Peyer's patch (tissue), 4 donors: ENCODE results near the gene TAF3.

Source experiments
- POLR2A ChIP-seq, 2 donors: fragments of 450-650 bp; IDR thresholded peaks; one replicate each; pipeline ENCODE4 v1.5.1; 2017; ENCODE audit warnings: antibody characterized with exemption in 2 of 2, mild to moderate bottlenecking in 2 of 2, moderate library complexity in 2 of 2
- TF ChIP-seq, protein P1 (sequence below), 6 experiments: fragments of 450-650 bp in 4 of 6; fragments of 200-600 bp in 2 of 6; sonication (generic) in 1 of 6; IDR thresholded peaks; one replicate each; pipeline ENCODE4 v1.5.1; 2017 to 2019; ENCODE audit warnings: antibody characterized with exemption in 6 of 6, mild to moderate bottlenecking in 3 of 6, moderate library complexity in 1 of 6

DNA sequence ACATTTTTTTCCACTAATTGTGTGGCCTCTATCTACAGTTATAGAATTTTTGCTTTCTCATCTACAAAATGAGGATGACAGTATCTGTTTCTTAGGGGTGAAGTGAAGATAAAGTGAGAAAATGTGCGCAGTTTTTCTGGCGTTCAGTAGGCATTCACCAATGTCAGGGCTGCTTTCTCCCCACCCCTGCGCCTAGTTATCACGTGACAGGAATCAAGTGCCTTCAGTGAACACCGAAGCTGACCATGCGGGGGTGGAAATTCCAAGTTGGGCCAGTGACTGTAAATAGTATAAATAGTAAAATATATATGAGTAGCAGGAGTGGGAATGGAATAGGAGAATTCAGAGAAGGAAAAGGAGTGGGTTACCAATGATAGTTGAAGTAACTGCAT lies 77.4 kb downstream of the TAF3 start:
- TF ChIP-seq, protein P1, sequence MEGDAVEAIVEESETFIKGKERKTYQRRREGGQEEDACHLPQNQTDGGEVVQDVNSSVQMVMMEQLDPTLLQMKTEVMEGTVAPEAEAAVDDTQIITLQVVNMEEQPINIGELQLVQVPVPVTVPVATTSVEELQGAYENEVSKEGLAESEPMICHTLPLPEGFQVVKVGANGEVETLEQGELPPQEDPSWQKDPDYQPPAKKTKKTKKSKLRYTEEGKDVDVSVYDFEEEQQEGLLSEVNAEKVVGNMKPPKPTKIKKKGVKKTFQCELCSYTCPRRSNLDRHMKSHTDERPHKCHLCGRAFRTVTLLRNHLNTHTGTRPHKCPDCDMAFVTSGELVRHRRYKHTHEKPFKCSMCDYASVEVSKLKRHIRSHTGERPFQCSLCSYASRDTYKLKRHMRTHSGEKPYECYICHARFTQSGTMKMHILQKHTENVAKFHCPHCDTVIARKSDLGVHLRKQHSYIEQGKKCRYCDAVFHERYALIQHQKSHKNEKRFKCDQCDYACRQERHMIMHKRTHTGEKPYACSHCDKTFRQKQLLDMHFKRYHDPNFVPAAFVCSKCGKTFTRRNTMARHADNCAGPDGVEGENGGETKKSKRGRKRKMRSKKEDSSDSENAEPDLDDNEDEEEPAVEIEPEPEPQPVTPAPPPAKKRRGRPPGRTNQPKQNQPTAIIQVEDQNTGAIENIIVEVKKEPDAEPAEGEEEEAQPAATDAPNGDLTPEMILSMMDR (IDR thresholded peaks at IDR 0.05), result no peak
- TF ChIP-seq POLR2A (IDR thresholded peaks at IDR 0.05), result no peak
